NCI-H446 treated with DMSO at 0.1 percent for 48 hours (cell line): ENCODE data around the gene PIGP.
"Not testable (repeated sequence)": the region's sequence is repeated elsewhere in the genome, so short reads cannot be mapped to it uniquely, and the experiment has no call there.

ENCODE experiments used
- DNase-seq: peaks from one replicate; lab custom pipeline; 2025; lab: John Stamatoyannopoulos, UW

Gene PIGP

DNA sequence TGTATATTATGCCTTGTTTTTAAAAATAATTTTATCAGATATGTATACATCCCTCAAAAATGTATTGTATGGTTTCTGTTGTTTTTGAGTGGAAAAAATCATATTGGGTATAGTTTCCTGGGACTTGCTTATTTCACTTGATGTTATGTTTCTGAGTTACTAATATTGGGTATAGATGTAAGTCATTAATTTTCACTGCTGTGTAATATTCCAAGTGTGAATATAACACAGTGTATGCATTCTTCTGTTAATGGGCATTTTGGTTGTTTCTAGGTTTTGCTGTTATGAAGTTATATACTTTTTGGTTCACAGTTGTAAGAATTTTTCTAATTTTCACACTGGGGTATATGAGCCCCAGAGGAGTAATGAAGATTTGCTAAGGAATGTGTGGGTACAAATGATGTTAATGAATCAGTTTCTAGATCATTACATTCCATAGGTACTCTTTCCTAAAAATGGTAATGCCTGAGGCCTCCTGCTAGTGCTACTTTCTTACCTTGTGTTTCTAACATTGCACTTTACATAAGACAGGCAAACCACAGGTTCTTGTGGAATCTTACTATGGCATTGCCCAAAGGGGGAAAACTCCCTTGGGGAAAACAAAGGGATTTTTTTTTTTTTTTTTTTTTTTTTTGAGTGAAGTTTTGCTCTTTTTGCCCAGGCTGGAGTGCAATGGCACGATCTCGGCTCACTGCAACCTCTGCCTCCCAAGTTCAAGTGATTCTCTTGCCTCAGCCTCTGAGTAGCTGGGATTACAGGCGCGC is 3.4 kb upstream of the PIGP start:
- DNase-seq = no peak

DNA sequence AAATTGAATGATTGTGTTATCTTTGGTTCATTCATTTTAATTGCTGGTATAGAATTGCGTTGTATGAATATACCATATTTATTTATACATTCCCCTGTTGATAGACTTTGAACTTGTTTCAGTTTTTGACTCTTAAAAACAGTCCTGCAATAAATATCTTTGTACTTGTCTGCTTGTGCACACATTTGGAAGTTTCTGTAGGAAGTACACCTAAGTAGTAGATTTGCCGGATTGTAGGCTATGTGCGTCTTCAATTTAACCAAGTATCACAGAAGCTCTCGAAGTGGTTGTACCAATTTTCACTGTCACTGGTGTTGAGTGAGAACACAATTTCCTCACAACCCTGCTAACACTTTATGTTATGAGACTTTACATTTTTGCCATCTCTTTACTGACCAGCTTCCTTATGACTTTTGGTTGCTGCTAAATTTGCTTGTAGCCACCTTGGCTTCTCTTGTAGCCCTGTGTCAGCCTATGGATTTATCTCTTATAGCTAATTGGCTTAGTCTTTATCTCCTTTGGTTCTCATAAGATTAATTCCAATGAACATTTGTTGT is 2.4 kb upstream of the PIGP start:
- DNase-seq = no peak

DNA sequence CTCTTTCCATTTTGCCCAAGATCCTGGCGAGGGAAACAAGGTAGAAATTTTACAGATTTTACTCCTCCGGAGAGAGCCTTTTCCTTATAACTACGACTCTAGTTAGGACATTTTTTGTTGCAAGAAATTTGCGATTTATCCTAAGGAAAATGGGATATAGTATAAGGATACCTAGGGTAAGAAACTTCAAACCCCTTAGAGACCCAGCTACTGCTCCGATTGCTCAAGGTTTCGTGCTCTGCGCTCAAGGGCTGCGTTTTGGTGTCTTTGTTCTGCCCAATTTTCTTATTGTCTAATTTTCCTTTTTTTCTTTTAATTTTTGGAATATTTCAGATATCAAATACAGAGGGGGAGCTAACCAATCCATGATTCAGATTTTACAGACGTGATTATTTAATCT is 1.7 kb upstream of the PIGP start:
- DNase-seq = no peak

DNA sequence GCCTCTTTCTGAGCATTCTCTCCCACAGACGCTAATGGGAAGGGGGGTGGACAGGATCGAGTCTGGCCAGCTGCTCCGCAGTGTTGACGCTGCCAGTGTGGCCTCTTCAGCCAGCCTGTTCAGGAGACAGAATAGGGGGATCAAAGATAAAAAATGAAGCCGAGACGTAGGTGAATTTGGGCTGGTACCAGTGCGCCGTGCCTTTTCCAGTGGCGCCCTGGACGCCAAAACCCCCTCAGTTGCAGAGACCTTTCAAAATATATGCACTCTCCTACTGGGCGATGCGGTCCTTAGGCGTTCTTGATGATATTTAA is 1.3 kb upstream of the PIGP start:
- no peak for DNase-seq

DNA sequence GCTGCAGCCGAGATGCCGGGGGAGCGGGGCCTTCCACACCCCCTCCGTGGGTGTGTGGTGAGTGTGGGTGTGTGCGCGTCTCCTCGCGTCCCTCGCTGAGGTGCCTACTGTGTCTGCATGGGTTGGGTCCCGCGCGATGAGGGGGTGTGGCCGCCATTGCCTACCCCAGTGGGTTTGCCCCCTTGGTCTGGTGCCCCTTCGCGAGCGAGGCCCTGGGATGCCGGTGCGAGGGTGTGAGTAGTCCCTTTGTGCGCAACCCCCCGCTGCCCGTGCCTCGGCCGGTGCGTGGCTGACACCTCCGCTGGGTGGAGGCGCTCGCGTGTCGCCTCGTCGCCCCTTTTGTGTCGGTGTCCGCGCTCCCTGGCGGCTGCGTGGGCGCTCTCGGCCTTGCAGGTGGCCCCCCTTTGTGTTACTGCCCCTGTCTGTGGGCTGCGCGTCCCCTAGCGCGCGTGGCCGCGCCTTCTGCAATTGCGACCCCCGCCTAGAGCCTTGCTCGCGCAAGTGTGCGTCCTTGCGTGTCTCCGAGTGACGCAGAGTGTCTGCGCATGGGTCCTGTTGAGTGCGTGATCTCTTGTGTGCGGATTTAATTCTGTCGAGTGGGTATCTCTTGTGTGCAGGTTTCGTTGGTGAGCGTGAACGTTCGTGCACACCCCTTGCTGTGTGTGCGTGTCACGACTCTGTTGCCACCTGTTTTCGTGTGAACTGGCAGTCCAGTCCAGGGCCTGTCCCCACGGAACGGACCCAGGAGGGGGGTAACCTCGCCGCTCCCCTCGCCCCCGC is 736 bp upstream of the PIGP start:
- no peak for DNase-seq

DNA sequence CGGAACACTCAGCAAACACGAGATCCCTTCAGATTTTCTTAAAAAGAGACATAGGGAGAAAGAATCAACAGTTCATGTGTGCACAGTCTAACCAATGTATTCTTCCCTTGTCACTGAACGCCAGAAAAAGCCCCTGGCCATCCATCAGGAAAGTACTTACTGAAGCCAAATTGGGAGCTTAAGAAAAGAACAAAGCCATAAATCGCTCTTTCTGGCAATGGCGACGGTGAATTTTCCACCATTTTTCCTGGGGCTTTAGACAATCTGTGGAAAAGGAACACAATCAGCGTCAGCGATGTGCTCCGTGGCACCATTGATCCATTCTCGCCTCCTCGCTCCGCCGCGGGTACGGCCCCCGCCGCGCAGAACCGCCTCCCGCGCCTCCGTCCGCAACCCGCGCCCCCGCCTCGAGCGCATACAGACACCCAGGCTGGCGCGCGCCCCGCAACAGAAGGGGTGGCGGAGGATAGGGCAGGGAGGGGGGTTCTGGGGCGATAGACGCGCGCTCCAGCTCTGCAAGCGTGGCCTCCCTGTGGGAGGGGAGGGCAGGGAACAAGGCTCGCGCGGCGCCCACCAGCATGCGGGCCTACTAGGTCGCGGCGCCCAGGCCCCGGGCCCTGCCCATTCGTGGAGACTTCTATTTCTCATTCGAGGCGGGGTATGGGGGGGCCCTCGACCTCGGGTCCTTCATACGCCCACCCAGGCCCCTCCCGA is 440 bp downstream of the PIGP start:
- DNase-seq = no peak

DNA sequence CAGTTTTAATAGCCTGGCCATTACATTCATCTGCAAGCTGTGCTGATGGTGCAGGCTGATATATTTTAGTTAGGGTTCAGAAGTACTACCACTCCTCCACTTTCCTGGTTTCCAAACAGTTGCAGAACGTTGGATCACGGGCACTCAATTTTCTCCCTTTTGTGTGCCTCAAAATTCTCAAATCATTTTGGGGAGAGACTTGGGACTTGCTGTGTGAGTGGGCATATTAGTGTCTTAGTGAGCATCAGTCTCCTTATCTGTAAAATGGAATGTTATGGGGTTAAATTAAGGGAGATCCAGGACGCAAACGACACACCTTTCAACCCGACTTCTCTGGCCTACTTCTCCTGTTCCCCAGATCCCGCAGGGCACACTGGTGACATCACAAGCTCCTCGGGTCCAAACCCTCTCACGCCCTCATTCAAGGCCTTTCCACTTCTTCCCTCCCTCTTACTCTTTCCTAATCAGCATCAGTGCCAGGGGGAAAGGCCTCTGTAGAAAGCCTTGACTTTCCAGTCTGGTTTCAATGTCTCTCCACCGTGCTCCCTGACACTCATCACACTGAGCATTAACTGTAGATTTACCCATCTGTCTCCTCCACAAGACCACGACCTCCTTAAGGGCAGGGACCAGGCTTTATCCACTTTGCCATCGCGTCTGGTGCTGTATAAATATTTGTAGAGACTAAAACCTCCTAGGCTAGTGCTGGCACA is 1.2 kb downstream of the PIGP start:
- DNase-seq = peak; percentile 19

DNA sequence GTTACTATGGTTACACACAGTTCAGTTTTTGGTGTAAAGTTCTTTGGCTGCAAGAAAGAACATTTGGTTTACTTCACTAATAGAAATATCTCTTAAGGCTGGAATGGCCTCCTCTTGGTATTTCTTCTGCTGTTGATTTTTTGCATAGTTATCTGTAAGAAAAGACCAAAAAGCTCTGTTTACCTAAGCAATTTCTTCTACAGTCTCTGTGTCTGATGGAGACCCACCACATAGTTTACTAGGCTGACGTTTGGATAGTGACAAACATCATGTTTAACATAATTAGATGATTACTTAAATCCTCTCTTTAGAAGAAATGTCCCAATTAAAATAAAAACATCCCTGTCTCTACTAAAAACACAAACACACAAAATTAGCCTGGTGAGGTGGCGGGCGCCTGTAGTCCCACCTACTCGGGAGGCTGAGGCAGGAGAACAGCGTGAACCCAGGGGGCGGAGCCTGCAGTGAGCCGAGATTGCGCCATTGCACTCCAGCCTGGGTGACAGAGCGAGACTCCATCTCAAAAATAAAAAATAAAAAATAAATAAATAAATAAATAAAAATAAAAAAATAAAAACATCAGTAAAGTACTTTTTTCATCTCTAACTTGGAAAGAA is 7.2 kb downstream of the PIGP start:
- DNase-seq = no peak

DNA sequence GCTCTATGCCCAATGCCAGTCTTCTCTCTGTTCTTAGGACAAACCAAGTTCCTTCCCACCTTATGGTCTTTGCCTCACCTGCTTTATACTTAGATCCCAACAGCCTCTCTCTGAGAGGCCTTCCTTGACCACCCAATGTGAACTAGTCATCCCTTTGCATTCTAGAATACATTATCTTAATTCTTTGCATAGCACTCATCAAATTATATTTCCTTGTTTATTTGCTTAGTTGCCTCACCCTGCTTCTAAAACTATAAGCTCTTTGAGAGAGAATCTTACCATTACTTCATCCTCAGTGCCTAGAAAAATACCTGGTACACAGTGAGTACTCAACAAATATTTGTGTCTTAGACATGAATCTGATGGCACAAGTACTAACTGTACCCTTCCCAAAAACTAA is 8.0 kb downstream of the PIGP start:
- no peak for DNase-seq

DNA sequence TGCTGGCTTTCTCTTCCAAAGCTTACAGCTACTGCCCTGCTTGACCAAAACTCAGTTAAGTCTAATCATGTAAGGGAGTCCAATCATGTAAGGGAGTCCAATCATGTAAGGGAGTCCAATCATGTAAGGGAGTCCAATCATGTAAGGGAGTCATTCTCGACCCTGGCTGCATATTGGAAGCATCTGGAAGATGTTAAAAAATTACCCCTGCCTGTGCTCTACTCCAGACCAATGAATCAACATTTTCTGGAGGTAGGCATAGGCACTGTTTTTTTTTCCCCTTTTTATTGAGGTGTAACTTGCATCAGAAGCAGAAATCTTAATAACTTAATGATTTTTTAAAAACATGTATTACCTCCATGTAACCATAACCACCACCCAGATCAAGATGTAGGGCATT is 9.4 kb downstream of the PIGP start:
- no peak for DNase-seq

DNA sequence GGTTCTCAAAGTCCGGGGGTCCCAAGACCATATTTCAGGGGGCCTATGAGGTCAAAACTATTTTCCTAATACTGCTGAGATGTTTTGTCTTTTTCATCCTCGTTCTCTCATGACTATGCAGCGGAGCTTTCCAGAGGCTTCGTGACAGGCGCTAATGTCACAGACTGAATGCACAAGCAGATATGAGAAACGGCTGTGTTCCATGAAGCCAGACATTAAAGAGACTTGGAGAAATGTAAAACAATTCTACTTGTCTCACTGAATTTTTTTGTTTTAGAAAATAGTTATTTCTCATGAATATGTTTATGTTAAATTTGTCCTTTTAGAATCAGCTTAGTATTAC is 10.3 kb downstream of the PIGP start:
- no peak for DNase-seq

DNA sequence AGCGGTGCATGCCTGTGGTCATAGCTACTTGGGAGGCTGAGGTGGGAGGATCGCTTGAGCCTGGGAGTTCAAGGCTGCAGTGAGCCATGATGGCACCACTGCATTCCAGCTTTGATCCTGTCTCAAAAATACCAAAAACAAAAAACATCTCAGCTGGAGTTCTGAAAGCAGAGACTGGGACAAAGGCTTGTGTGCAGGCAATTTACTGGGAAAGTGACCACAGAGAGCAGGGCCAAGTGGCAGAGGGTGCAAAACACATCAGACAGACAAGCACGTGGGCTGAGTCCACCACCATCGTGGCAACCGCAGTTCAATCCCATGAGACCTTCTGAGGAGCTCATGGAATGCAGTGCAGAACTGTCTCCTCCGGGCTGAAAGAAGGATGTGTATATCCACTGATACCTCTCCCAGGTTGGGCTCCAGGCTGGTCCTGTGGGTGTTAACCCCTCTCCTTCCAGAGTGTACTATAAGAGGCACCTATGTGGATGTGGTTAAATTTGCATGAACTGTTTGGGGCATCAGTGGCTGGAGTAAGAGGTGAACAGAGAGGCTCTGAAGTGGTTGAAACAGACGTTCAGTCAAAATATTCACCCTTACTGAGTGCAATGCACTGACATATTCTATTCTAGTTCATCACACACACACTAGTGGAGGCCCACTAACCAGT is 10.8 kb downstream of the PIGP start:
- no peak for DNase-seq

DNA sequence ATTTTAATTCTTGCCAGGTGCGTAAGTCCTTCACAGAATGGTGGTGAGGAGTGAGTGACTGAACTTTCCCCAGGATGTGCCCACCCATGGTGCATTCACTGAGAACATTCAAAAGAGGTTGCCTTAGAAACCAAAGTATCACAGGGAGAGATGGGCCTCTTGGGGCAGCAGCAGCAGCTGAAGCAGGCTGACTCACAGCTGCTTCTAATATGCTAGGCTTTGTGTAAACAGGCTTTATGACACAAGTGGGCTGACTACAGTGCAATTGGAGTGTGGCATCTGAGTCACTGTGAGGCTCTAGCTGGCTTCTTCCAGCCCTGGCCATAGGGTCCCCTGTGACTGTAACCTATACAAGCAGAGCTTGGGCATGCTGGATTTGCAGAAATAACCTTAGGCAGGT is 12.6 kb downstream of the PIGP start:
- DNase-seq = peak; percentile 63

DNA sequence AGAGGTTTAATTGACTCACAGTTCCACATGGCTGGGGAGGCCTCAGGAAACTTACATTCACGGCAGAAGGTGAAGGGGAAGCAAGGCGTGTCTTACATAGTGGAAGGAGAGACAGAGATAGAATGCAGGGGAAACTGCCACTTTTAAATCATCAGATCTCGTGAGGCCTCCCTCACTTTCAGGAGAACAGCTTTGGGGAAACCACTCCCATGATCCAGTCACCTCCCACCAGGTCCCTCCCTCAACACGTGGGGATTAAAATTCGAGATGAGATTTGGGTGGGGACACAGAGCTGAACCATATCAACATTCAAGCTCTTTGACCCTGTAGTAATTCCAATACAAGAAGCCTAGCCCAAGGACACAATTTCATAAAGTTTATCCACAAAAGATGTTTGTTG is 13.7 kb downstream of the PIGP start:
- no peak for DNase-seq

DNA sequence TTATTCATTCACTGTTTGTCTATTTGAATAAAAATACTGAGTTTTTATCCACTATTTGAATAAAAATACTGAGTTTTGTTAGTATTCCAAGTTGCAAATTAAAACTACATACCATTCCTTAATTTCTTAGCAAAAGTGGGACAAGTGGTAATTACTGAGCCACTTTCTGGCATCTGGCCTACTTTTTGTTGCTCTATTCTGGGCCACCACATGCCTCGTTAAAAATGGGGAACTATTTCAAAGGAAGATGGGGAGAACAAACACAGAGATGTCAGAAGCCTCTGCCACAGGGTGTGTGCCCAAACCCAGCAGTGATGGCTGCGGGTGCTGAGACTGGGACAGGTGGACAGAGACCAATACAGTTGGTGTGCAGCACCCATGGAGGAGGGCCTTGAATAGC is 14.6 kb downstream of the PIGP start:
- DNase-seq = no peak

DNA sequence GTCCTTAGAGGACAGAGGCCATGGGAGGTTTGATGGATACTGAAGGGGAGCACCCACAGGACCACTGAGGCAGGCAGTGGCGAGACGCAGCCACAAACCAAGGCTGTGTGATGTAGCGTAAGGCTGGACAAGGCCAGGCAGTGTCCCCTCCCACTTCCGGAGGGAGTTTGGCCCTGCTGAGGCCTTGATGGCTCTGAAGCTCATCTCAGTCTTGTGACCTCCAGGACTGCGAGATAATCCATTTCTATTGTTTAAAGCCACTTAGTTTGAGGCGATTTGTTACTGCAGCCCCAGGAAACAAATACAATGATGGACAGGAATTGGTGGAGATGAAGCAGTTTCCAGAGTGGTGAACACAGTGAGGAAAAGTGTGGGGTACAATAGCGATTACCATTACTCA is 15.3 kb downstream of the PIGP start:
- DNase-seq = no peak

DNA sequence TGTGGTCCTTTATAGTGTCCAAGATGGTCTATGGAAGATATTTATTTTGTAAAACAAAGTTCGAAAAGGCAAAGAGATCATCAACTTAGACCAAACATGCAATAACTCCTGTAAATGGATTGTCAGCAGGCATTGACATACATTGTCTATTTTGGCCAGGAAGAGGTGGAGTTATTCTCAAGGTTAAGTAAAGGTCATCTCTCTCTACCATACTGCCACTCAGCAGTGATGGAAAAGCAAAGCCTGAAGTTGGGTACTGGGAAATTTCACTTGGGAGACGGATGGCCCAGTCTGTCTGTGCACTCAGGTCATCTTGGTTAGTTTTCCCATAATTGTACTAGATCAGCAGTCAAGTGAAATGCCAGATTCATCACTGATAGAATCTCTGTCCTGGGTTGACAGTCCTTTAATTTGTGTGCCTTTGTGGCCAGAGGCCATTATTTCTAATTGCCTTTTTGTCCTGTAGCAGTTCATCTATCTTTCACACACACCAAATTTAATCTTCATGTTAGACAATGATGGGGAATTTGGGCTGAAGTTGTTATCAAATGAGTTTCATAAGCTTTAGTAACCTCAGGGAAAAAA is 17.5 kb downstream of the PIGP start:
- no peak for DNase-seq

DNA sequence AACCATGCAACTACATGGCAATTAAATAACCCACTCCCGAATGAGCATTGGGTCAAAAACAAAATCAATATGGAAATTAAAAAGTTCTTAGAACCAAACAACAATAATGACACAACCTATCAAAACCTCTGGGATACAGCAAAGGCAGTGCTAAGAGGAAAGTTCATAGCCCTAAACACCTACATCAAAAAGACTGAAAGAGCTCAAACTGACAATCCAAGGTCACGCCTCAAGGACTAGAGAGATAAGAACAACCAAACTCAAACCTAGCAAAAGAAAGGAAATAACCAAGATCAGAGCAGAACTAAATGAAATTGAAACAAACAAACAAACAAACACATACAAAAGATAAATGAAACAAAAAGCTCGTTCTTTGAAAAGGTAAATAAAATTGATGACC is 23.1 kb downstream of the PIGP start:
- DNase-seq = not testable (repeated sequence)

DNA sequence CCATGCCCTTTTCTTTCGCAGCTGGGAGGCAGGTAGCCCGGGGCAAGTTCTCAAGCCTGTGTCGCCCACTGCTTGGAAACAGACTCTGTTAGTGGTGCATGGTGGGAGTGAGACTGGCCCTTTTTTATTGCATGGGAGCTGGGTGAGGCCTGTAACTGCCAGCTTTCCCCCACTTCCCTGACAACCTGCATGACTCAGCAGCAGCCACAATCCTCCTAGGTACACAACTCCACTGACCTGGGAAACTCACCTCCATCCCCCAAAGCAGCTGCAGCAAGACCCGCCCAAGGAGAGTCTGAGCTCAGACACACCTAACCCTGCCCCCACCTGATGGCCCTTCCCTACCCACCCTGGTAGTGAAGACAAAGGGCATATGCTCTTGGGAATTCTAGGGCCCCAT is 25.8 kb downstream of the PIGP start:
- no peak for DNase-seq

DNA sequence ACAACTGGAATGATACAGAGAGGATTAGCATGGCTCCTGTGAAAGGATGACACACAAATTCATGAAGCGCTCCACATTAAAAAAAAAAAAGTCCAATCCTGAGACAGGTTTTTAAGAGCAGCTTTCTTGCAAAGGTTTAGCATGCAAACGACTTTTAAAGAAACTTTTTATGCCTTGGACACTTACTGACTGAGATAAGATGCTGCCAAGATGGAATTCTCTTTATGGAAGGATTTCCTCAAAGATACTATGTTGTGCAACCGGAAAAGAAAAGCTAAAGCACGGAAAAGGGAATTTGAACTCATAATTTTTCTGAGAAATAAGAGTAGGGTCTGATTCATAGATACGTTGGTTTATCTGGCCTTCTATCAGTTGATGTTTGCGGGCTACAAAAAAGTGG is 27.3 kb downstream of the PIGP start:
- DNase-seq = no peak

DNA sequence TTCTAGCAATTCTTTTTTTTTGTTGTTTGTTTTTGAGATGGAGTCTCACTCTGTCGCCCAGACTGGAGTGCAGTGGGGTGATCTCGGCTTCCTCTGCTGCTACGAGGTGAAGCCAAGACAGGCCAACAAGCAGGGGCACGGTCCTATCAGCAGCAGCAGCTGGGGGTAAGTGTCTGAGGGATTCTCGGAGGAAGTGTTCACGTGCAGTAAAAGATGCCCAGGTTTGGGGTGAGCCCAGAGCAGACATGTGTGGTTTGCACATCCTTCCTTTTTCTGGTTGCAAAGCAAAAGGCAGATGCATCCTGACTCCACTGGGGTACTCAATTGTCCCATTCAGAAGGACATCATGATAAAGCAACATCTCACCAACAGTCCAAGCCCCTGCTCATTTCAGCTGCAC is 27.7 kb downstream of the PIGP start:
- no peak for DNase-seq
